NCI-H2227 treated with DMSO at 0.1 percent for 48 hours (cell line): ENCODE results near the gene WDR82.

Experiments used
- DNase-seq: peaks from one replicate; lab custom pipeline; 2025; lab: John Stamatoyannopoulos, UW

WDR82 gene

DNA sequence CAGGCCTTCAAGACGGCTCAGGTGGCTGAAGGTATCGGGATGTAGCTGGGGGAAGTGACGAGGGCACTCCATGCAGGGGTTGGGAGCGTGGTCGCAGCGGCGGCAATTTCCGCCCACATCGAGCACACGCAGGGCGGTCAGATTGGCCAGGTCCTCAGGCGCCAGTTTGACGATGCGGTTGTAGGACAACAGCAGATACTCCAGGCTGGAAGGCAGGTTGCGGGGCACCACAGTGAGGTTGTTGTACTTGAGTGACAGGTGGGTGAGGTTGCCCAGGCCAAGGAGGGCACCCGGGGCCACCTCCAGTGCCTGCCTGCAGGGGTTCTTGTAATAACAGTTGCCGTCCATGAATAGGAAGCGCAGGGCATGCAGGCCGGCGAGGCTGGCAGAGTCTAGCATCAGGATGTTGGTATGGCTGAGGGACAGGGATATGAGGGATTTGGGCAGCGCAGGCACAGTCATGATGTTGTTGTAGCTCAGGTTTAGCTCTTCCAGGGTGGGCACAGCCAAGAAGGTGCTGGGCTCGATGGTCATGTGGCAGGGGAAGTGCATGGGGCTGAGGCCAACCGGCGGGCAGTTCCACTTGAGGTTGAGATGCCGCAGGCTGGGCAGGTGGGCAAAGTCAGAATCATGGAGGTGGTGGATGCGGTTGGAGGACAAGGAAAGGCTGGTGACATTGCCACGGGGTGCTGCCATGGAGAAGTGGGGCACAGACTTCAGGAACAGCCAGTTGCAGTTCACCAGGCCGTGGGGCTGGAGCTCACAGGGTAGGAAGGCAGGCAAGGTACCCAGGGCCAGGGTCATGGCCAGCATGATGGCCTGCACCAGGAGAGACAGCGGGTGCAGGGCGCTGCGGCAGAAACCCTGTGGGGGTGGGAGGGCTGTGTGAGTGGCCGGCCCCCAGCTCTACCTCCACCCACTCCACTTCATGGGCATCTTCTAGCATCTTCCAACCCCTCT, 54.7 kb downstream of the WDR82 start:
- no peak for DNase-seq

DNA sequence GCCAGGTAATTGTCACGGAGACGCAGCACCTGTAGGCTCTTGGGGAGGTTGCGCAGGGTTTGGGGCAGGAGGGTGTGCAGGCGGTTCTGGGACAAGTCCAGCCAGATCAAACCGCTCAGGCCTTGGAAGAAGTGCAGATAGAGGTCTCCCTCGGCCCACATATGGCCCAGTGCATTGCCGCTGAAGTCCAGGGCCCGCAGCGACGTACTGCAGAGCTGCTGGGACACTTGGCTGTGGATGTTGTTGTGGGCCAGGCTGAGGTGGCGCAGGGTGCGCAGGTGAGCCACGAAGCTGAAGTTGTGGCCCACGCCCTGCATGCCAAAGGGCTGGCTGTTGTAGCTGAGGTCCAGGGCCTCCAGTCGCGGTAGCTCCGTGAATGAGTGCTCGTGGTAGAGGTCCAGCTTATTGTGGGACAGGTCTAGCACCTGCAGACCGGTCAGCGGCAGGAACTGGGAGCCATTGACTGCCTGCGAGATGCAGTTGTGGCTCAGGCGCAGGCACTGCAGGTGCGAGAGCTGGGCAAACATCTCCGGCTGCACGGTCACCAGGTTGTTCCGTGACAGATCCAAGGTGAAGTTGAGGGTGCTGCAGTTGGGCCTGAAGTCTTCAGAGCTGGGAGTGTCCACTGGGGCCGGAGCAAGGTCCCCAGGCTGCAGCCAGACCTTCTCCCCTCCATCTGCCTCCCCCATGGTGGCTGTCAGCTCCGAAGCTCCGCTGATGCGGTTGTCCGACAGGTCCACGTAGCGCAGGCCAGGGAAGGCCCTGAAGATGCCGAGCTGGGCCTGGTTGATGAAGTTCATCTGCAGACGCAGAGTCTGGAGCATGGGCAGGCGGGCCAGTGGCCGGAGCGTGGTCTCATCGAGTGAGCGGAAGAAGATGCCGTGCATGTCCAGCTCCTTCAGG, 55.9 kb downstream of the WDR82 start:
- no peak for DNase-seq

- DNase-seq: no peak
Observed at GRCh38 chr3:52221563-52222318, 56.7 kb downstream of the WDR82 start.

DNA sequence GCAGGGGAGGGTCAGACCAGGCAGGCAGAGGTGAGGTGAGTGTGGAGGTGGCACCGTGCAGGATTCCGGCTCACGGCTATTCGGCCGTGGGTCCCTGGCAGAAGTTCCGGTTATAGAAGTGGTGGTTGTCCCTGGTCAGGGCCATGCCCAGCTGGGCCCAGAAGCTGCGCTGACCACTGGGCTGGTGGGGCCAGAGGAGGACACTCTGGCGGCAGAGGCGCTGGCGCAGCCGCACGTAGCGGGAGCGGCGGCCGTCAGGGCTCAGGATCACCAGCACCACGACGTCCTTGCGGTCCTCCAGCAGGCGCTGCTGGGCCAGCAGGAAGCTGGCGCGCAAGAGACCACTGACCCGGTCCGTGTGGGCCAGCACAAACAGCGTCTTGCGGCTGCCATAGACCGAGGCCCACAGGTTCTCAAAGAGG, 57.3 kb downstream of the WDR82 start:
- DNase-seq: no peak

GRCh38 chr3:52220380-52221026, 57.9 kb downstream of the WDR82 start:
- peak; percentile 55 for DNase-seq

DNA sequence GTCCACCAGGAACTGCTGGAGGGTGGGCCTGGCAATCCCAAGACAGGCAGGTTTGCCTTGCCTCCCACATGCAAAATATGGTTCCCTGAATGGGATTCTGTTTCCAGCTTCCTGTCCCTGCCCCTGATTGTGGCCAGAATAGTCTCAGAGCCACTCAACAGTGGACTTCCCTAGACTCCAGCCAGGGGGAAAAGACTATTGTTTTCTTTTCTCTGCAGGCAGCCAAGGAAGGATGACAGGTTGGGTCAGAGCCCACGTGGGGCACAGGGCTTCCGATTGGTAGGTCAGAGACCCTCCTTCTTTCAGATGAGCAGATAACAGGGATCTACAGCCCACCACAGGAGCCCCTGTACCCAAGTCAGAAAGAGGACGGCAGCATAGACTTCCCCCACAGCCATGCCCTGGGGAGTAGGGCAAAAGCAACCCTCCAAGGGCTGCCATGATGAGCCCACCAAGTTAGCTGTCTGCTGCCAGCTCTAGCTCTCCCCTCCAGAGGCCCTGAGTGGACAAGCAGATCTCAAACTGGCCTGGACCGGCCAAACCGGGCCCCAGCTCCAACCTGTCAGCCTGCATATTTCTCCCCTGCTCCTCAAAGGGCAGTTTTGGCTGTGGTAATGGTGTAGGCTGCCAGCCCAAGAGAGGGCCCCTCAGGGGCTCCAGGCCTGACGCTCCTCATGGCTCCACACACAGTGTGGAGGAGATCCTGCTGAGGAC, 59.4 kb downstream of the WDR82 start:
- no peak for DNase-seq

GRCh38 chr3:52218454-52218853, 60.0 kb downstream of the WDR82 start:
- no peak for DNase-seq

DNA sequence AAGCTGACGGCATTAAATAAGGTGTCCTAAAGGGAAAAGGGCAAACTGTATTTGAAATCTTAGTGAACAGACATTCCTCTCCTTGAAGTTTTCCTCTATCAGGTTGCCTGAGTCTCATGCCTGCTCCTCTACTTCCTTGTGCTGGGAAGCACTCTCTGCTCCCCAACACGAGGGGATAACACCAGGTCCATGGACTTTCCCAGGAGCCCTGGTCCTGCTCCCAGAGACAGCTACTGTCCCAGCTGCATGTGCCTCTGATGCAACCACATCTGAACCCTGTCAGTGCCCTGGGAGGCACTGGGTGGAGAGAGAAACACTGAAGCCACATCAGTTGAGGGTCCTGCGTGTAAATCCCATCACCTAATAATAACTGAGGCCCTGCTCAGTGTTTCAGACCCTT, 60.4 kb downstream of the WDR82 start:
- no peak for DNase-seq

GRCh38 chr3:52217409-52217805, 61.0 kb downstream of the WDR82 start:
- DNase-seq: no peak

DNA sequence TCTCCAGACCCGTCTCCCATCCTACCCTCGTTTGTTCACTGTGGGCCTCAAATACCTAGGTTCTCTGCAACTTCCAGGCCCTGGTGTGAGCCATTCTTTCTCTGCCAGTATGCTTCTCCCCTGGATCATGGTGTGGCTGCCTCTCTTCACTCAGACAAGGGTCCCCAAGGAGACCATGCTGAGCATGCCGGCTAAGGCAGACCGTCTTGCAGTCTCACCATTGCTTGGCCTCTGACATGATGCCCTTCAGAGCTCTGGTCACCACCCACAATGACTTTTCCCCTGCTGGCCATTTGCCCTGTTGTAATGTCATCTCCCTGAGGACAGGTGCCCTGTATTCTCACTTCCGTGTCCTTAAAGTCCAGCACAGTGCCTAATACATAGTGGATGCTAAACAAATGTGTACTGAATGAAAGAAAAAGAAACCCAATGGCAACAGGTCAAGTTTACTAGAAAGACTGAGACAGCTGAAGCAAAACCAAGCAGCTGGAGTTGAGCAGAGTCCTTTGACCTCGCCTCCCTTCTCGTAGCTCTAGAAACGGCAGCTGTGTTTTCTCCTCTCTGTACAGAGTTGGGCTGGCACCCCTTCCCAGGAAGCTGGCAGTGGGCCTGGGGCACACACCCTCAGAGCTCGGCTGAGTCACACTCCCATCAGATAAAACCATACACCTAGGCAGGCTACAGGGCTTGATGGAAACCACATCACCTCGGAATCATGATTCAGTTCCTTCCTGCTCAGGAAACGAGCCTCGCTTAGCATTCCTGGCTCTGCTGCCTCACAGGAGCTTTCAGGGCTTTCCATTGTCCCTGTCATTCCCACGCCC, 61.7 kb downstream of the WDR82 start:
- DNase-seq: no peak

DNA sequence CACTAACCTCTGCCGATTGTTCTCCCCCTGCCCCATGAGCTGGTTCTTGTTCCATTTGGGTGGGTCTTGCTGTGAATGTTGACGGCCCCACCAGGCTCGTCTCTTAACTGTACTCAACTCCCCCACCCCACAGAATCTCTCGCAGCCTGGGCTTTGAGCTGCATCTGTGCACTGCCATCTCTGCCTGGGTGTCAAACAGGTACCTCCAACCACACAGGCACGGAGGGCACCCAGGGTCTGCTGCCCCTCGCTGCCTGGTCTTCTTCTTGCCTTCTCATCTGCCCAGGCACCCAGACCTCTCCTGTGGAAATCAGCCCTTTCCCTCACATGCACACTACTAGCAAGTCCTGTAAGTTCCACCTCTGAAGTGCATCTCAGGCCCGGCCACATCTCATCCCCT, 63.1 kb downstream of the WDR82 start:
- no peak for DNase-seq

DNA sequence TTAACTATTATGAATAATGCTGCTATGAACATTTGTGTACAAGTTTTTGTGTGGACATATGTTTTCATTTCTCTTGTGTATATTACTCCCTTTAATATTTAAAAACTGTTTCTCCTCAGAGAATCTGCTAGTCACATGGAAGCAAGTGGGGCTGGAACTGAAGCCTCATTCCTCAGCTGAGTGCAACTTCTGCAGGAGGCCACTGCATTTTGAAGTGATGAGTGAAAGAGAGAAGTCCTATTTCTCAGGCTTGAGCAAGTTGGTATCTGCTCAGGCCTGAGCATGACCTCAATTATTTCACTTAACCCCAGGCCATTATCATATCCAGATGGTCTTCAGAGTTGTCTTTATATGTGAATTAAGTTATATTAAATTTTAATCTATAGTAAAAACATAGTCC, 64.5 kb downstream of the WDR82 start:
- no peak for DNase-seq

DNA sequence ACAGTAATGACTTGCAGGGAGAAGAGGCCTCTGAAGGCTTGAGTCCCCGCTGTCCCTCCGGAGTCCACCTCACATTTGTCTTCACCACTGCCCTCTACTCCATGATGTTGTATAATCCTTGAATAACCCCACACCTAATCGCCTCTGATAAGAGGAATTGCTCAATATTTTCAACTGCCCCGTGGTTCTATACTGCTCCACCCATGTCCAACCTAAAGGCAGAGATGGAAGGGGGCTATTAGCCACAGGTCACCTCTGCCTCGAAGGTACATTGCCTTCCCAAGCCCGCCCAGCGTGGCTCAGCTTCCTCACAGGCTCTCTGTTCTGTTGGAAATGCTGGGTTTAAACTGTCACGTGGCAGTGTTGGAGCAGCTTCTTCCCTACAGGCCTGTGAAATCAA, 65.4 kb downstream of the WDR82 start:
- DNase-seq: no peak

GRCh38 chr3:52211268-52211891, 67.1 kb downstream of the WDR82 start:
- DNase-seq: no peak

DNA sequence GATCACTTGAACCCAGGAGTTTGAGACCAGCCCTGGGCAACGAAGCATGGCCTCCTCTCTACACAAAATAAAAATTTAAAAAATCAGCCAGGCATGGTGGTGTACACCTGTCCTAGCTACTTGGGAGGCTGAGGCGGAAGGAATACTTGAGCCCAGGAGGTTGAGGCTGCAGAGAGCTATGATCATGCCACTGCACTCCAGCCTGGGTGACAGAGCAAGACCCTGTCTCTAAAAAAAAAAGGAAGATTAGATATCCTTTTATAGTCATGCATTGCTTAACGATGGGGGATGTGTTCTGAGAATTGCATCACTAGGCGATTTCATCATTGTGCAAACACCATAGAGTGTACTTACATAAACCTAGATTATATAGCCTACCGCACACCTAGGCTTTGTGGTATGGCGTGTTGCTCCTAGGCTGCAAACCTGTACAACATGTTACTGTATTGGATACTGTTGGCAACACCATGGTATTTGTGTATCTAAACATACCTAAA, 67.9 kb downstream of the WDR82 start:
- DNase-seq: no peak

DNA sequence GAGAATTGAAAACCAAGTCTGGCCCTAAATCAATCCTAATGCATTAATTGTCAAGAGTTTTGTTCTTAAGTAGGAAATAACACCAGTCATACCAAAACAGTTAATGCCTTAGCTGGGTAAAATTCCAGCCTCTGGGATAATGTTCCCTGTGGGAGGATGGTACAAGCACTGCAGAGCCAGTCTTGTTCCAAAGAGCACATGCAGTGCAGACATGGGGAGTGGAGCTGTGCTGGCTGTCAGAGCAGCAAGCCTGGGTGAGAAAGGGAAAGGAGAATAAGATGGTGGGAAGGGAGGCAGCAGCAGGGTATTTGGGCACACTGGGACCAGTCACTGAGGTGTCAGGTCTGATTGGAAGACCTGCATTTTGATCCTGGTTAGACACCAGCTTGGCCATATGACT, 68.4 kb downstream of the WDR82 start:
- DNase-seq: no peak

GRCh38 chr3:52208556-52208955, 69.9 kb downstream of the WDR82 start:
- DNase-seq: no peak

DNA sequence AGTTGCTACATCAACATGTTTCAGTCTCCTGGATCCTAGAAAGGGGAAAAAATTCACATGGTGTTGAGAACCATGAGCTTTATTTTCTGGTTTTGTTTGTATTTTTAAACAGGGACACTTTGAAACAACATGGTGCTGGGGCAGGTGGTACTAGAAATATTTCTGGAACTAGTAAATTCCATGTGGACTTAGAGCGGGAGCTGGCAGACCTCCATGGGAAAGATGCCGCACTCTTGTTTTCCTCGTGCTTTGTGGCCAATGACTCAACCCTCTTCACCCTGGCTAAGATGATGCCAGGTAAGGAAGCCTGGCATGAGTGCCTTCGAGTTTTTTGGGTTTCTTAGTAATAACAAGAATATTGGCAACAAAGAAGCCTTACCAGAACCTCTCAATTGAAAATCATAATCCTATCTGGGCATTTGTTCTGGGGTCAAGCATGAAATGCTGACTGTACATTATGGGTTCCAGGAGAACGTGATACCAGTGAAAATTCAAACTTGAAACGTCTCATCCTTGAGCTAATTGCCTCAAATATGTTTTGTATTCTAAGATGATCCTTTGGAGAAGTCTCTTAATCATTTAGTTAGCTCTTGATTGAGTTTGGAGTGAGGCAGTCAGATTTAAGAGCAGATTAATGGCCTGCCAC, 72.6 kb downstream of the WDR82 start:
- DNase-seq: no peak
